ENCODE measurements around the gene ROCK2. TPM values are rescaled to one million over a fixed set of nuclear protein-coding genes. Genes with fewer than 3 reads are reported as not detected.

The ROCK2 gene
- total and polyA plus RNA-seq, 2 of the 13 experiments (the other 11 are each of a cell fraction or from before 2014, with no cell fraction given) = 38.1 to 119 TPM

DNA sequence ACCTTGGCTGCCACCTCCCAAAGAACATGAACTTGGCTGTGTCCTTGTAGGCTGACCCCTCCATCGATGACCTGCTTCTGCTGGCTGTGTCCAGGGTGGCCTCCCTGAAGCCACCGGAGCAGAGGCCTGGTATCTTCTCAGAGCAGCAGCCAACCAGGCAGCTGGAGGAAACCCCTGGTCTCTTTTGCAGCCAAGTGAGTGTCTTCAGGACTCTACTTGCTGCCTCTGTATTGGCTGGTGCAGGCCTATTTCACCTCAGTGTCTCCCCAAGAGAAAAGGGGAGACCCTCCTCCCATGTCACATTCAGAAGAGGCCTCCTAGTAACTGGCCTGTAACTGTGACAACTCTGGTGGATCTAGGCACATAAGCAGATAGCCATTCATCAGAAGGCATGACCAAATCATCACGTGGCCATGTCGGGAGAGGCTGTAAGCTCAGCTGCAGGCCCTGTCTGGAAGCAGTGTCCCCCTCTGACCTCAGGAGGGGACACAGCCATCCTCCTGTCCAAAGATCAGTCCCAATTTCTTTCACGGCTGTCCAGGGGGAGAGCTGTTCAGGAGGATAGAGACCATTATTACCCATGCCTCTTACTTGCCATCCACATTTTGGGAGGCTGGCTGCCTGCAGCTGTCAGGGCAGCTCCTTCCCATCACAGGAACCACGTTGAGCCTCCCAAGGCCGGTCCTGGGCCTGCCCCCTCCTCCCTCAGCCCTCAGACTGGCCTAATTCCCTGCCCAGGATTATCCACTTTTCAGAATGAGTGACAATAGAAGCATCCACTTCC is 20.9 kb upstream of the ROCK2 start (continued):
- TF ChIP-seq AKNA (CRISPR knock-in tag; IDR thresholded peaks at IDR 0.05; ENCODE audit: borderline replicate concordance) = no peak
- TF ChIP-seq, protein P1, sequence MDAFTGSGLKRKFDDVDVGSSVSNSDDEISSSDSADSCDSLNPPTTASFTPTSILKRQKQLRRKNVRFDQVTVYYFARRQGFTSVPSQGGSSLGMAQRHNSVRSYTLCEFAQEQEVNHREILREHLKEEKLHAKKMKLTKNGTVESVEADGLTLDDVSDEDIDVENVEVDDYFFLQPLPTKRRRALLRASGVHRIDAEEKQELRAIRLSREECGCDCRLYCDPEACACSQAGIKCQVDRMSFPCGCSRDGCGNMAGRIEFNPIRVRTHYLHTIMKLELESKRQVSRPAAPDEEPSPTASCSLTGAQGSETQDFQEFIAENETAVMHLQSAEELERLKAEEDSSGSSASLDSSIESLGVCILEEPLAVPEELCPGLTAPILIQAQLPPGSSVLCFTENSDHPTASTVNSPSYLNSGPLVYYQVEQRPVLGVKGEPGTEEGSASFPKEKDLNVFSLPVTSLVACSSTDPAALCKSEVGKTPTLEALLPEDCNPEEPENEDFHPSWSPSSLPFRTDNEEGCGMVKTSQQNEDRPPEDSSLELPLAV (CRISPR knock-in tag; conservative IDR thresholded peaks at IDR 0.05; ENCODE audit: low read depth) = no peak
- TF ChIP-seq FOXO4 (CRISPR knock-in tag; conservative IDR thresholded peaks at IDR 0.05) = no peak
- TF ChIP-seq, protein P2, sequence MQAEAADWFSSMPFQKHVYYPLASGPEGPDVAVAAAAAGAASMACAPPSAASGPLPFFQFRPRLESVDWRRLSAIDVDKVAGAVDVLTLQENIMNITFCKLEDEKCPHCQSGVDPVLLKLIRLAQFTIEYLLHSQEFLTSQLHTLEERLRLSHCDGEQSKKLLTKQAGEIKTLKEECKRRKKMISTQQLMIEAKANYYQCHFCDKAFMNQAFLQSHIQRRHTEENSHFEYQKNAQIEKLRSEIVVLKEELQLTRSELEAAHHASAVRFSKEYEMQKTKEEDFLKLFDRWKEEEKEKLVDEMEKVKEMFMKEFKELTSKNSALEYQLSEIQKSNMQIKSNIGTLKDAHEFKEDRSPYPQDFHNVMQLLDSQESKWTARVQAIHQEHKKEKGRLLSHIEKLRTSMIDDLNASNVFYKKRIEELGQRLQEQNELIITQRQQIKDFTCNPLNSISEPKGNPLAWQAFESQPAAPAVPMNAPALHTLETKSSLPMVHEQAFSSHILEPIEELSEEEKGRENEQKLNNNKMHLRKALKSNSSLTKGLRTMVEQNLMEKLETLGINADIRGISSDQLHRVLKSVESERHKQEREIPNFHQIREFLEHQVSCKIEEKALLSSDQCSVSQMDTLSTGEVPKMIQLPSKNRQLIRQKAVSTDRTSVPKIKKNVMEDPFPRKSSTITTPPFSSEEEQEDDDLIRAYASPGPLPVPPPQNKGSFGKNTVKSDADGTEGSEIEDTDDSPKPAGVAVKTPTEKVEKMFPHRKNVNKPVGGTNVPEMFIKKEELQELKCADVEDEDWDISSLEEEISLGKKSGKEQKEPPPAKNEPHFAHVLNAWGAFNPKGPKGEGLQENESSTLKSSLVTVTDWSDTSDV (CRISPR knock-in tag; IDR thresholded peaks at IDR 0.05) = no peak
- TF ChIP-seq ZNF660 (CRISPR knock-in tag; IDR thresholded peaks at IDR 0.05; ENCODE audit: borderline replicate concordance, low read depth) = no peak
- TF ChIP-seq ZNF772 (CRISPR knock-in tag; IDR thresholded peaks at IDR 0.05) = peak; percentile 92
- TF ChIP-seq HOXA5 (CRISPR knock-in tag; IDR thresholded peaks at IDR 0.05) = no peak
- 0 out of 2 replicates have a peak, but pooled peaks have one; percentile 47 for TF ChIP-seq ZFP37 (CRISPR knock-in tag; IDR thresholded peaks at IDR 0.05; ENCODE audit: borderline replicate concordance)
- TF ChIP-seq ZNF354B (CRISPR knock-in tag; IDR thresholded peaks at IDR 0.05) = no peak; the same call in 1 of the 2 replicates
- TF ChIP-seq, protein P3, sequence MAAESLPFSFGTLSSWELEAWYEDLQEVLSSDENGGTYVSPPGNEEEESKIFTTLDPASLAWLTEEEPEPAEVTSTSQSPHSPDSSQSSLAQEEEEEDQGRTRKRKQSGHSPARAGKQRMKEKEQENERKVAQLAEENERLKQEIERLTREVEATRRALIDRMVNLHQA (CRISPR knock-in tag; IDR thresholded peaks at IDR 0.05) = no peak
- TF ChIP-seq POLR2A (IDR thresholded peaks at IDR 0.05; ENCODE audit: insufficient read depth in 1 of 2, low read depth in 2 of 2, low read length in 2 of 2) = peak; percentile 84 to 95
- TF ChIP-seq, protein P4, sequence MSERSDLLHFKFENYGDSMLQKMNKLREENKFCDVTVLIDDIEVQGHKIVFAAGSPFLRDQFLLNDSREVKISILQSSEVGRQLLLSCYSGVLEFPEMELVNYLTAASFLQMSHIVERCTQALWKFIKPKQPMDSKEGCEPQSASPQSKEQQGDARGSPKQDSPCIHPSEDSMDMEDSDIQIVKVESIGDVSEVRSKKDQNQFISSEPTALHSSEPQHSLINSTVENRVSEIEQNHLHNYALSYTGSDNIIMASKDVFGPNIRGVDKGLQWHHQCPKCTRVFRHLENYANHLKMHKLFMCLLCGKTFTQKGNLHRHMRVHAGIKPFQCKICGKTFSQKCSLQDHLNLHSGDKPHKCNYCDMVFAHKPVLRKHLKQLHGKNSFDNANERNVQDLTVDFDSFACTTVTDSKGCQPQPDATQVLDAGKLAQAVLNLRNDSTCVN (CRISPR knock-in tag; IDR thresholded peaks at IDR 0.05; ENCODE audit: borderline replicate concordance) = peak; percentile 70
- peak; percentile 87 for TF ChIP-seq HDAC2 (CRISPR knock-in tag; IDR thresholded peaks at IDR 0.05)
- TF ChIP-seq, protein P5, sequence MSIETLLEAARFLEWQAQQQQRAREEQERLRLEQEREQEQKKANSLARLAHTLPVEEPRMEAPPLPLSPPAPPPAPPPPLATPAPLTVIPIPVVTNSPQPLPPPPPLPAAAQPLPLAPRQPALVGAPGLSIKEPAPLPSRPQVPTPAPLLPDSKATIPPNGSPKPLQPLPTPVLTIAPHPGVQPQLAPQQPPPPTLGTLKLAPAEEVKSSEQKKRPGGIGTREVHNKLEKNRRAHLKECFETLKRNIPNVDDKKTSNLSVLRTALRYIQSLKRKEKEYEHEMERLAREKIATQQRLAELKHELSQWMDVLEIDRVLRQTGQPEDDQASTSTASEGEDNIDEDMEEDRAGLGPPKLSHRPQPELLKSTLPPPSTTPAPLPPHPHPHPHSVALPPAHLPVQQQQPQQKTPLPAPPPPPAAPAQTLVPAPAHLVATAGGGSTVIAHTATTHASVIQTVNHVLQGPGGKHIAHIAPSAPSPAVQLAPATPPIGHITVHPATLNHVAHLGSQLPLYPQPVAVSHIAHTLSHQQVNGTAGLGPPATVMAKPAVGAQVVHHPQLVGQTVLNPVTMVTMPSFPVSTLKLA (IDR thresholded peaks at IDR 0.05) = no peak; the same call in 1 of the 2 replicates

Measured in HepG2 (cell line).